ENCODE results near the gene CGREF1. TPM values are rescaled to one million over a fixed set of nuclear protein-coding genes. Genes with fewer than 3 reads are reported as not detected.

CGREF1 gene, protein sequence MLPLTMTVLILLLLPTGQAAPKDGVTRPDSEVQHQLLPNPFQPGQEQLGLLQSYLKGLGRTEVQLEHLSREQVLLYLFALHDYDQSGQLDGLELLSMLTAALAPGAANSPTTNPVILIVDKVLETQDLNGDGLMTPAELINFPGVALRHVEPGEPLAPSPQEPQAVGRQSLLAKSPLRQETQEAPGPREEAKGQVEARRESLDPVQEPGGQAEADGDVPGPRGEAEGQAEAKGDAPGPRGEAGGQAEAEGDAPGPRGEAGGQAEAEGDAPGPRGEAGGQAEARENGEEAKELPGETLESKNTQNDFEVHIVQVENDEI
- 1.0 and 1.8 TPM in 2 replicates for total RNA-seq

DNA sequence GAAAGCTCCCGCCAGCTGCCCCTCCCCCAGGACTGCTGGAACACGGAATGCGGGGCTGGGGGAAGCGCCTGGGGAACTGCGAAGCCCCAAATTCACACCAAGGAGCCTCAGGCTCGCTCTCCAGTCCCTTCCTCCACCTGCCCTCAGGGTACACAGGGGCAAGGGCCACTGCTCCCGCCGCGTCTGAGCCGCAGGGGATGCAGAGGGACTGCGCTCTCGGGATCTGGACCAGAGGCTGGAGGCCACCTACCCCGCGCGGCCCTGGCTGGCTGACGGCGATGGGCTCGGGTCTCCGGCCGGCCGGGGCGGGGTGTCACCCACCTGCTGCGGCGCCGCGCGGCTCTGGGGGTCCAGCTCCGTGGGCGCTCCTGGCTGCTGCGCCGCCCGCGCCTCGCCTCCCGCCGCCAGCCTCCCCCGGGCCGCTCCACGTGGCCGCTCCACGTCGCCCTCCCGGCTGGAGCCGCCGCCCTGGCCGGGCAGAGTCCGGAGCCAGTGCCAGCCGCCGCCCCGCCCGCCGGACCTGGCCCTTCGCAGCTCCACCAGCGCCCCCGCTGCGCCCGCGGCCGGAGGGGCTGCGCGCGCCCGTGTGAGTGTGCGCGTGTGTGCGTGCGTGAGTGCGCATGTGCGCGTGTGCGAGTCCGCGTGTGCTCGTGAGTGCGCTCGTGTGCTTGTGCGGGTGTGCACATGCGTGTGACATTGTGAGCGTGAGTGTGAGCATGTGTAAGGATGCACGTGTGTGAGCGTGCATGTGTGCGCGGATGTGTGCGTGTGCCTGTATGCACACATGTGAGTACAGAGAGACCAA lies at the start of gene CGREF1:
CGREF1 (minus strand) TSS at position 604 of the 805 bp plus-strand sequence. CDS start 14,762 bp downstream, outside the sequence.

DNA sequence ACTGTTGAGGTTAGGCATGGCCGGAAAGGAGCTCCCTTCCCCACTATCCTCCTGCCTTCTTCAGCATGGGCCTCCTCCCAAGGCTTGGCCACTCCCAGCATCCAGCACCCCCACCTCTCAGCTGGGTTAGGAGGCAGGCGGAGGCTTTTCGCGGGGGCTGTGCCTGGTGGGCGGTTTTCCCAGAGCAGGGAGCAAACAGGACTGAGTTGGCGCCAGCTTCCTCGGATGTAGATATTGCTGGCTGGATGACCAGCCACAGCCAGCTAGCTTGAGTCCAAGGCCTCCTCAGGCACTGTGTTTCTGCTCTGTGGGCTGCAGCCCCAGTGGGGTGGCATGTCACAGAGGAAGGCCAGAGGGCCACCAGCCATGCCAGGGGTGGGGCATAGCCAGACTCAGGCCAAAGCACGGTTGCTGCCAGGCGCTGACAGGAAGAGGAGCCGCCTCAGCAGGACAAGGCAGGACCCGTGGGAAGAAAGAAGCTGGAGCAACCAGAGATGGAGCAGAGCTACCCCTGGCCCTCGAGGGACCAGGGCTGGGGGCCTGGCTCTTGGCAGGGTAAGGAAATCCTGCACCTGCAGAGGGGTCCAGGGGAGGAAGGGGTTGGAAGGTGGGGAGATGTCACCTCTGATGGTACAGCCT lies 30.0 kb upstream of the CGREF1 start, which contains the start of gene TCF23:
TCF23 (plus strand) TSS at position 204 of the 639 bp plus-strand sequence; CDS start at position 334, 130 bp downstream.

DNA sequence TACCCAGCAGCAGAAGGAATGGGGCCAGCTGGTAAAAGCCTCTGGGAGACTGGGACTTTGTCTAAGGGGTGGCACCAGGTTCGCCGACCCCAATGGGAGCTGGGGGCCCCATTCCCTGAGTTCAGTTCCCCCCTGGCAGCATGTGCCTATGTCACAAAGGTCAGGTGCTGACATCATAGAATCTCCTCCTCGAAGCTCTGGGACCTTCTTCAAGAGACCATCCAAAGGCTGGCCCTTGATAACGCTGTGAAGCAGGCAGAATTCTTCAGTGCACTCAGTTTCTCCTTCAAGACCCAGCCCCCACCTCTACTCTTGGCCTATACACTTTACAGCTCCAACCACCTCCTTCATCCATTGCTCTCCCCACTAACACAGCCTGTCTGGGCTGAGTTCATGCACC lies 20.4 kb upstream of the CGREF1 start, which contains the start of gene PRR30:
PRR30 (minus strand) TSS at position 101 of the 400 bp plus-strand sequence. CDS start 1,081 bp downstream, outside the sequence.

GRCh38 chr2:27133905-27134780 lies 15.2 kb upstream of the CGREF1 start, which contains the start of gene PREB:
TSS of gene PREB (minus strand) at chr2:27134636. CDS start at chr2:27134421, 215 bp downstream.

DNA sequence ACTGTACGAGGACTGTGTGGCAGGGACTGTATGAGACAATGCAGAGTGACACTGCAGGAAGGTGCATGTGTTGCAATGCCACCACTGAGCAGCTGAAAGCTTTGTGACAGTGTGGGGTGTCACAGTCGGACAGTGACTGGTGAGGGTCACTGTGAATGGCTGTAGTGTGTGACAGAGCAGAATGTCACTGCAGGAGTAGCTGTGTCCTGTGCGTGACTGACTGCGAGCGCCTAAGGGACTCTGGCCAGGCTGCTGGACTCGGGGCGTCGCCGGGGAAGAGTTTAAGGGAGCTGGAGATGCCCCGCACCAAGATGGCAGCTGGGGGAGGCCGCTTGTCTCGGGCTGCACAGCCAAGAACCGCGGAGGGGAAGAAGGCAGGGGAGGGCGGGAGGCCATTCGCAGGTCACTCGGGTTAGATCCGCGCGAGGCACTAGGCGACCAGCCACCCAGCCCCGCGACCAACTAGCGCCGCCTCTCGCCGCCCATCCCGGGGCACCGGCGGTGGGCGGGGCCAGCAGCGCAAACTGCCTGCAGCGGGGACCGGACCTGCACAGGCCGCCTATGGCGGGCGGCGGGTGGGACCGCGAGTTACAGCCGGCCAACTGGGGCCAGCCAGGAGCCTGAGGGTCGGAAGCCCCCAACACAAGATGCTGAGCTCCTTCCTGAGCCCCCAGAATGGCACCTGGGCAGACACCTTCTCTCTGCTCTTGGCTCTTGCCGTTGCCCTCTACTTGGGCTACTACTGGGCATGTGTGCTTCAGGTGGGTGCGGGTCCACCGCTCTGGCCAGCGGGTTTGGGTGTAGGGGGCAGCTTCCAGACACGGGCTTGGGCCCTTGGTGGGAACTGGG lies 4.6 kb upstream of the CGREF1 start, which contains the start of gene ABHD1:
ABHD1 (plus strand) TSS at position 514 of the 849 bp plus-strand sequence; CDS start at position 648, 134 bp downstream.

DNA sequence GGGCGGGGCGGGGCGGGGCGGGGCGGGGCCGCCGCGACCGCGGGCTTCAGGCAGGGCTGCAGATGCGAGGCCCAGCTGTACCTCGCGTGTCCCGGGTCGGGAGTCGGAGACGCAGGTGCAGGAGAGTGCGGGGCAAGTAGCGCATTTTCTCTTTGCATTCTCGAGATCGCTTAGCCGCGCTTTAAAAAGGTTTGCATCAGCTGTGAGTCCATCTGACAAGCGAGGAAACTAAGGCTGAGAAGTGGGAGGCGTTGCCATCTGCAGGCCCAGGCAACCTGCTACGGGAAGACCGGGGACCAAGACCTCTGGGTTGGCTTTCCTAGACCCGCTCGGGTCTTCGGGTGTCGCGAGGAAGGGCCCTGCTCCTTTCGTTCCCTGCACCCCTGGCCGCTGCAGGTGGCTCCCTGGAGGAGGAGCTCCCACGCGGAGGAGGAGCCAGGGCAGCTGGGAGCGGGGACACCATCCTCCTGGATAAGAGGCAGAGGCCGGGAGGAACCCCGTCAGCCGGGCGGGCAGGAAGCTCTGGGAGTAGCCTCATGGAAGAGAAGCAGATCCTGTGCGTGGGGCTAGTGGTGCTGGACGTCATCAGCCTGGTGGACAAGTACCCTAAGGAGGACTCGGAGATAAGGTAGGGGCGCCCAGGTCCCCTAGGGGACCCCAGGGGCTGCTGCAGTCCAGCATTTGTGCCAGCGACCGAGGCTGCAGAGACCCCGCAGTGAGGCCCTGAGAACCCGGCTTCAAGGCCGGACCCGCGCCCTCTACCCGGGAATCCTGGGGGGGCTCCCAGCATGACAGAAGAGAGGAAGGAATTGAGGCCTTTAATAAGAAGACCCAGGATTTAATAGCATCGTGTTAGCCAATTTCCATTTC lies 32.0 kb downstream of the CGREF1 start, which contains the start of gene KHK:
KHK (plus strand) TSS at position 49 of the 870 bp plus-strand sequence; CDS start at position 537, 488 bp downstream.

DNA sequence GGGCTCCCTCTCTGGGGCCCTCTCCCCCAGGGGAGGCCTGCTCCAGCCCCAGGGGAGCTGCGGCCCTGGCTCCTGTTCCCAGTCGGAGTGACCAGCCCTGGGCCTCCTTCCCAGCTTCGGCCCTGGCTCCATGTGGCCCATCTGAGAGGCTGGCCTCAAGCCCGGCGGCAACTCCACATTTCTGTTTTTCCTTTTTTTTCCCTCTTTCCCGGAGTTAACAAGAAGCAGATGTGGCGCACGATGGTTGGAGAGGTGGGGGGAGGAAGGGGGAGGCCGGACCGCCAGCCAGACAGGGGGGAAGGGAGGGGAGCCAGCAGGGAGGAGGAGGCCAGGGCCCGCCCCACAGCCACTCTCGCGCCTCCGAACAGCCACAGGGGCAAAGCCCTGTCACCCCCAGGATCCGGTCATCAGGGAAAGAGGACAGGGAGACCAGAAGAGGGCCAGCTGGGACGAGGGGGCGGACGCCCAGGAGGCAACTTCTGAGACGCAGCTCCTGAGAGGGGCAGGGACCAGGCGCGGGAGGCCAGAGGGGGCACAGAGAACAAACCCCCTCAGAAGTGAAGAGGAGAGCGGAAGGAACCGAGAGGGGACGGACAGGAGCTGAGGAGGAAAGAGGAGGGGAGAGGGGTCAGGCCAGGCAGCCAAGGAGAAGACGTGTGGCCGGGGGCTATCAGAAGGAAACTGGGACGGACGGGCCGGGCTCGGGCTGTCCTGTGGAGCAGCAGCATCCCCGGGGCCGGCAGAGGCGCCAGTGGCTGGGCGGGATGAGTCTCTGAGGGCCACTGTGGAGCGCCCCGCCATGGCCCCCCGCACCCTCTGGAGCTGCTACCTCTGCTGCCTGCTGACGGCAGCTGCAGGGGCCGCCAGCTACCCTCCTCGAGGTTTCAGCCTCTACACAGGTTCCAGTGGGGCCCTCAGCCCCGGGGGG lies 40.4 kb downstream of the CGREF1 start, which contains the start of gene EMILIN1:
EMILIN1 (plus strand) TSS at position 349 of the 928 bp plus-strand sequence; CDS start at position 800, 451 bp downstream.

DNA sequence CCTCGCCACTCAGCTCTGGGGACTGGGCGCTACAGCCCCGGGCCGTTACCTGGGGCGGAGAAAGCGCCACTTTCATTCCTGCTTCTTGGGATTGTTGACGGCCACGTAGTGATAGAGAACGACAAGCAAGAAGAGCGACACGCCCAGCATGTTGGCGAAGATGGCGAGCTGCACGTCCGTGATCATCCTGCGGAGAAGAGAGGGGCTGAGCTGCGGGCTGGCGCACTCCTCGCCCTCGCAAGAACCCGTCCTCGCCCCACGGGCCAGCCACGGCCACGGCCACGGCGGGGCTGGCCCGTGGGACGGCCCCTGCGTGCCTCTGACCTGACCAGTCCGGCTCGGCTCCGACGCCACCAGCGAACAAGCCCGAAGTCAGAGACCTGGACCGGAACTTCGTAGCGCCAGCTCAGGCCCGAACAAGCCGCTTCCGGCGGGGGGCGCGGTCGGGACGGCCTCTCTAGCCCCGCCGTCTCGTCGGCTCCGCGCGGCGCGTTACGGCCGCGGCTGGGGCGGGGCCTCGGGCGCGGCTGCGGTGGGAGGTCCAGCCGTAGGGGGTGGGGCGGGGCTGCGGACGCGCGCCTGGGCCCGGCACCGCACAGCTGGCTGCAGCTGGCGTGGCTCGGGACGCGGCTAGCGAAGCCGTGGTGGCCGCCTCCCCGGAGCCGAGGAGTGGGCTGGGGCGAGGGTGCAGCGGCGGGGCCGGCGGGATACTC lies 47.5 kb downstream of the CGREF1 start, which contains the start of gene OST4:
OST4 (minus strand) TSS at position 378 of the 713 bp plus-strand sequence.

GRCh38 chr2:27050996-27051901 lies 67.7 kb downstream of the CGREF1 start, which contains the start of gene AGBL5:
TSS of gene AGBL5 (plus strand) at chr2:27051668. CDS start at chr2:27052959, 1,291 bp downstream.

Other genes starting within 250 kb of the CGREF1 start
- 2.1 and 9.8 TPM in 2 replicates for gene MAPRE3, start 148.5 kb downstream of the CGREF1 start, total RNA-seq
- 18.5 and 19.6 TPM in 2 replicates for gene TMEM214, start 86.2 kb downstream of the CGREF1 start, total RNA-seq
- gene AGBL5, start 67.5 kb downstream of the CGREF1 start, total RNA-seq = 10.6 and 20.4 TPM in 2 replicates
- 254 and 377 TPM in 2 replicates for gene OST4, start 47.5 kb downstream of the CGREF1 start, total RNA-seq
- gene EMILIN1, start 40.5 kb downstream of the CGREF1 start, total RNA-seq = 0.34 and 0.36 TPM in 2 replicates
- gene KHK, start 32.4 kb downstream of the CGREF1 start, total RNA-seq = 0.34 and 0.78 TPM in 2 replicates
- gene ABHD1, start 4.7 kb upstream of the CGREF1 start, total RNA-seq = not detected in 2 replicates
- gene PREB, start 15.5 kb upstream of the CGREF1 start, total RNA-seq = 39.4 and 82.7 TPM in 2 replicates
- not detected in 2 replicates for gene PRR30, start 20.3 kb upstream of the CGREF1 start, total RNA-seq
- gene TCF23, start 29.9 kb upstream of the CGREF1 start, total RNA-seq = under 0.01 TPM in 1 of 2 replicates, not detected in the other
- 122 and 193 TPM in 2 replicates for gene ATRAID, start 92.9 kb upstream of the CGREF1 start, total RNA-seq
- gene SLC5A6, start 93.1 kb upstream of the CGREF1 start, total RNA-seq = 22.9 and 34.7 TPM in 2 replicates
- gene CAD, start 98.2 kb upstream of the CGREF1 start, total RNA-seq = 34.9 and 61.9 TPM in 2 replicates
- not detected in 2 replicates for gene SLC30A3, start 143.9 kb upstream of the CGREF1 start, total RNA-seq
- gene DNAJC5G, start 156.3 kb upstream of the CGREF1 start, total RNA-seq = not detected in 2 replicates
- gene TRIM54, start 163.3 kb upstream of the CGREF1 start, total RNA-seq = not detected in 2 replicates
- 1.0 and 1.1 TPM in 2 replicates for gene UCN, start 189.3 kb upstream of the CGREF1 start, total RNA-seq
- gene MPV17, start 204.0 kb upstream of the CGREF1 start, total RNA-seq = 43.7 and 44.1 TPM in 2 replicates
- 26.0 and 33.6 TPM in 2 replicates for gene GTF3C2, start 237.6 kb upstream of the CGREF1 start, total RNA-seq